Activated naive CD8-positive, alpha-beta T cell treated with anti-CD3 and anti-CD28 coated beads, Interleukin-2, amount 10 ng/mL, durations not matched to agents 7 days and 5 days (primary cell): ENCODE measurements around the gene ANXA8L1. TPM values are rescaled to one million over a fixed set of nuclear protein-coding genes. Genes with fewer than 3 reads are reported as not detected.
"Not testable (repeated sequence)": the region's sequence is repeated elsewhere in the genome, so short reads cannot be mapped to it uniquely, and the experiment has no call there.

Experiments used
- ATAC-seq: fragments of 150-1000 bp; cut with Tn5 transposase; one replicate; pipeline ENCODE4 v1.10.0; 2021; ENCODE audit warnings: low read depth, moderate library complexity
- POLR2A ChIA-PET: fragments of 350-600 bp; sonication (Branson Sonifier 250); formaldehyde crosslinking; loops from one replicate; lab custom pipeline; 2021; ENCODE audit warnings: antibody characterized with exemption; lab: Charles Lee
- DNase-seq: peaks from one replicate; pipeline ENCODE4 v3.0.0; 2021
- H3K27ac Mint-ChIP-seq: one replicate; pipeline ENCODE4 v1.8.0; 2022; ENCODE audit warnings: mild to moderate bottlenecking, mixed read lengths
- H3K27me3 Mint-ChIP-seq: one replicate; pipeline ENCODE4 v1.8.0; 2022; ENCODE audit warnings: mild to moderate bottlenecking, moderate library complexity, mixed read lengths
- H3K36me3 Mint-ChIP-seq: one replicate; pipeline ENCODE4 v1.8.0; 2021; ENCODE audit warnings: mild to moderate bottlenecking, mixed read lengths
- H3K4me1 Mint-ChIP-seq: one replicate; pipeline ENCODE4 v1.8.0; 2021; ENCODE audit warnings: mixed read lengths
- H3K4me3 Mint-ChIP-seq: one replicate; pipeline ENCODE4 v1.8.0; 2022; ENCODE audit warnings: mild to moderate bottlenecking, moderate library complexity, mixed read lengths
- H3K9me3 Mint-ChIP-seq: one replicate; pipeline ENCODE4 v1.8.0; 2021; ENCODE audit warnings: mixed read lengths
- total RNA-seq, 2 experiments: library from RNA; stranded (reverse); gene quantifications; one replicate each; pipeline ENCODE4 v1.2.3, GENCODE V29; 2021

ANXA8L1 gene
- total RNA-seq, 2 experiments from 2014 or later: 0.17 TPM; not detected in 1

GRCh38 chr10:46418283-46418682 is 42.7 kb downstream of the ANXA8L1 start:
- POLR2A ChIA-PET, H3K9me3 Mint-ChIP-seq, H3K4me1 Mint-ChIP-seq, H3K4me3 Mint-ChIP-seq, H3K27ac Mint-ChIP-seq, DNase-seq, H3K27me3 Mint-ChIP-seq, H3K36me3 Mint-ChIP-seq, ATAC-seq: not testable (repeated sequence)

GRCh38 chr10:46419570-46420379 is 44.2 kb downstream of the ANXA8L1 start:
- DNase-seq, H3K27ac Mint-ChIP-seq, POLR2A ChIA-PET, H3K36me3 Mint-ChIP-seq, H3K9me3 Mint-ChIP-seq, ATAC-seq, H3K4me3 Mint-ChIP-seq, H3K4me1 Mint-ChIP-seq, H3K27me3 Mint-ChIP-seq: not testable (repeated sequence)

- H3K36me3 Mint-ChIP-seq, DNase-seq, H3K4me1 Mint-ChIP-seq, H3K27me3 Mint-ChIP-seq, ATAC-seq, H3K9me3 Mint-ChIP-seq, H3K4me3 Mint-ChIP-seq, POLR2A ChIA-PET, H3K27ac Mint-ChIP-seq: not testable (repeated sequence)
These were observed 48.0 kb downstream of the ANXA8L1 start for GRCh38 chr10:46423550-46423949.

- DNase-seq, H3K27ac Mint-ChIP-seq, ATAC-seq, H3K27me3 Mint-ChIP-seq, H3K4me3 Mint-ChIP-seq, H3K4me1 Mint-ChIP-seq, POLR2A ChIA-PET, H3K36me3 Mint-ChIP-seq, H3K9me3 Mint-ChIP-seq: not testable (repeated sequence)
These were observed 65.4 kb downstream of the ANXA8L1 start for GRCh38 chr10:46440942-46441341.

Other genes with a start within 250 kb of the ANXA8L1 start
- not detected for gene ANTXRL, start 88.8 kb upstream of the ANXA8L1 start, total RNA-seq
- gene NPY4R, start 90.2 kb downstream of the ANXA8L1 start, total RNA-seq: not detected
- gene GPRIN2, start 180.9 kb downstream of the ANXA8L1 start, total RNA-seq: not detected
- 1 to 10 TPM; 1.1 to 1.4 TPM for gene SYT15, start 203.4 kb downstream of the ANXA8L1 start, total RNA-seq